ENCODE results near the gene CCT8. TPM values are rescaled to one million over a fixed set of nuclear protein-coding genes. Genes with fewer than 3 reads are reported as not detected.
A peak's percentile ranks its signal among the peaks of the same experiment; 100 is the strongest.

The CCT8 gene
- total and polyA plus RNA-seq, 9 of the 15 experiments (the other 6 are each of a cell fraction or from before 2014, with no cell fraction given) = 451 to 1,153 (median 677) TPM

GRCh38 chr21:29024474-29025327 is 48.7 kb downstream of the CCT8 start, which contains the start of gene USP16 (continued):
- TF ChIP-seq ZBTB5 (IDR thresholded peaks at IDR 0.05) (no peak), CBX8 (IDR thresholded peaks at IDR 0.05; ENCODE audit: borderline replicate concordance, extremely low read depth, low read depth, low read length, poor library complexity, severe bottlenecking) (no peak), SOX6 (IDR thresholded peaks at IDR 0.05) (no peak), DEAF1 (CRISPR knock-in tag; IDR thresholded peaks at IDR 0.05) (no peak), CHD4 (IDR thresholded peaks at IDR 0.05; ENCODE audit: insufficient read depth, insufficient replicate concordance, low read depth, low read length, poor library complexity, severe bottlenecking) (no peak), FOXO4 (CRISPR knock-in tag; IDR thresholded peaks at IDR 0.05) (no peak), USF2 (CRISPR knock-in tag; IDR thresholded peaks at IDR 0.05) (peak; percentile 29; the same call in 1 of the 2 replicates), PHF20 (IDR thresholded peaks at IDR 0.05; ENCODE audit: partially characterized antibody) (peak; percentile 99), TSHZ1 (CRISPR knock-in tag; IDR thresholded peaks at IDR 0.05) (no peak), ARID1B (IDR thresholded peaks at IDR 0.05) (no peak), PRDM10 (IDR thresholded peaks at IDR 0.05; ENCODE audit: partially characterized antibody) (peak; percentile 77)

Data from K562 (cell line).